ENCODE data around the gene TRIM31.
A peak's percentile ranks its signal among the peaks of the same experiment; 100 is the strongest.

Gene TRIM31

DNA sequence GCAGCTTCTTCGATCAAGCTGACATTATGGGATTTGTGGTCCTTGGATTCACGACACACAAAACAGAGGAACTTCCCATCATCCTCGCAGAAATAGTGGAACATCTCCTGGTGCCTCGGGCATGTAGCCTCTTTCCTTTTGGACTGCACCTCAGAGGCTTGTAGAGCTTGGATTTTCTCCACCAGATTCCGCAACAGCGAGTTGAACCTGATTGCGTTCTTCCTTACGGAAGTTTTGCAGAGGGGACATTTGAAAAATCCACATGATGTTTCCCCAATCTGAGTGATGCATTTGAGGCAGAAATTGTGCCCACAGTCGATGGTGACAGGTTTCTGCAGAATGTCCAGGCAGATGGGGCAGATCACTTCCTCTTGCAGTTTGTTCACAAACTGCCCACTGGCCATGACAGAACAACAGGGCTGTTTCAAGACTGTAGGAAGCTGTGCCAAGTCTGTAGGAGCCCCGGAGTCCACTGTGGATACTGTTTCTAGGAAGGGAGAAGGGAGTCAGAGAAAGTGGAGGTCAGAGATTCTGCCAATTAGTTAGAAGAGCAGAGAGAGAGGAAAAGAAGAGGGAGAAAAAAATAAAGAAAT is 392 bp downstream of the TRIM31 start:
- no peak for DNase-seq

DNA sequence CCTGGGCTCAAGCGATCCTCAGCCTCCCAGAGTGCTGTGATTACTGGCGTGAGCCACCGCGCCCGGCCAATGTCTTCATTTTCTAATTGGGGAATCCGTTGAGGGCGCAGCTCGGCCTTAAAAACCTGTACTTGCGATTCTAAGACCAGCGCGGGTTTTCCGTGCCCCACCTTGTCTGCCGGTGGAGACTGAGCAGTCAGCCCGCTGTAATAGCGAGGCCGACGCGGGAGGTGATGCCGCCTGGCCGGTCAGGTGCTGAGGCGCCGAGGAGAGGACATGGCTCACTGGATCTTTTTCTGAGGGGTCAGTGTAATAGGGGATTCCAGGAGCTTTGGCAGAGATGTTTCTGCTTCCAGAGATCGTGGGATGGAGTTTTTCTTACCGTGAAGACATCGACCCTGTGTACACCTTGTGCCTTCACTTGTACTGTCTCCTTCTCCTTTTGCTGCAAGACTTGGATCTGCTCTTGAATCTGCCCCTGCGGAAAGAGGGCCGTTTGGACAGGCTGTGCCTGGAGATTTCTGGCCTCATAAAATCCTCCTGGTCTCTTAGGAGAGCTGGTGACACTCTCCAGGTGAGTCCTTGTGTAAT is 1.5 kb downstream of the TRIM31 start:
- DNase-seq: no peak

DNA sequence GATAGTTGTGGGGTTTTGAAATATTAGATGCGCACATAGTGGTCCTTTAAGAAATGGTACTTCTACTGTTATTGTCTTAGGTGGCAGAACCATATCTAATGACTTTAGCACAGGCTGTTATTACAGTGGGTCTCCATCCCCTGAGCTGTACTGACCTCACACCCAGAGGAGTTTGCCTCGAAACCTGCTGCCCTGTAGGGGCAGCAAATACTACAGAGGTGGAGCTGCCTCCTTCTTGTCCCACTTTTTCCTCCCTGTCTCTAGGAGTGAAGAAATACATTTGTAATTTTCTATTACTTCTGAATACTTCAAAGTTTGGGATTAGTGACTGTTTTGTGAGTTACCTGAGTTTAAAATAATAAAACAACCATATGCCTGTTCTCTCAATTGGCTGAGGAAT is 8.2 kb downstream of the TRIM31 start:
- DNase-seq: no peak

DNA sequence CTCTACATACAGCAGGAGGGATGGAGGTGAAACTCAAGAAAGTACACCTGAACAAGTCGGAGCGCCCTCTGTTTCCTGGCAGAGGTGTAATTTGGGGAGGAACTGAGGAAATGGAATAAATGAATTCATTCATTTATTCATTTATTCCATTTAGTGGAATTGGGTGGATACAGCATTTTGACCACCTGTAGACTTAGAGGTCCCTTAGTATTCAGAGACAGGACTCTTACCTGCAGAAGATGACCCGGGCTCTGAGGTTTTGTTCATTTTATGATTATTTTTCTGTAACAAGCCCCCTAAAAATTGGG is 9.1 kb downstream of the TRIM31 start:
- DNase-seq: no peak

DNA sequence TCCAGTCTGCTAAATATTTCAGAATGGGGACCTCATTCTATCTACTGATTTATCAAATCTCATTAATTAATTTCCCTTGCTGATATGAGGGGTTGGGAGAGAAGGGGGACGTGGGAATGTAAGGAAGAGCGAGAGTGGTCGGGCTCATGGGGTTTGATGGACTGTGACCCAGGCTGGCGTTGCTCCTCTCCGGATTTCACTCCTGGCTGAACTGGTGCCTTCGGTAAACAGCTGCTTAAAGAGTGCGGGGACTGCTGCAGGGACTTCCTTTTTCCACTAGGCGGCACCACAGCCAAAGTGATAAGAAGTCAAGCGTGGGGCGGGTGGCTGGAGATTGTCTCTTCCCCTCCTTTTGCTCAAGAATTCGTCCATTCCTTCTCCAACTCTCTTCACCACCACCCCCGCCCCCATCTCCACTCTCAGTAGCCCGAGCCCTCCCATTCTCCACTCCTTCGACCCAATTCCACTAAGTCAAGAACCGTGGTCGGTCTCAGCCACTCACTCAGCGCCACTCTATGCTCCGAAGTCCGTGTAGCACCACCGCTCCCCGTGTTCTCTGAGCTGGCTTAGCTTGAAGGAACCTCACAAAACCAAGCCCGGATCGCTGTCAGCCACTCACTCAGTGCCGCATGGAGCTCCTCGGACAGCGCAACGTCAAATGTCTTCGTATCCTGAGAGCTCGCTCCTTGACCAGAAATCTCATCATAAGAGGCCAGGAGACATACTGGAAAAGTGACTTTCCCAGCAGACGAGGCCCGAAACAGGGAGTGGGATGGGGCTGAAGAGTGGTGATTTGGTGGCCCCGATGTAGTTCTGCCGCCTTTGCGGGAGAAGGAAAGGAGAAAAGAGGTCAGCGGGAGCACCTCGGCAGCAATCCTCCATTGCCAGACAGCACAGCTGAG is 9.7 kb downstream of the TRIM31 start:
- DNase-seq: peak; percentile 83

DNA sequence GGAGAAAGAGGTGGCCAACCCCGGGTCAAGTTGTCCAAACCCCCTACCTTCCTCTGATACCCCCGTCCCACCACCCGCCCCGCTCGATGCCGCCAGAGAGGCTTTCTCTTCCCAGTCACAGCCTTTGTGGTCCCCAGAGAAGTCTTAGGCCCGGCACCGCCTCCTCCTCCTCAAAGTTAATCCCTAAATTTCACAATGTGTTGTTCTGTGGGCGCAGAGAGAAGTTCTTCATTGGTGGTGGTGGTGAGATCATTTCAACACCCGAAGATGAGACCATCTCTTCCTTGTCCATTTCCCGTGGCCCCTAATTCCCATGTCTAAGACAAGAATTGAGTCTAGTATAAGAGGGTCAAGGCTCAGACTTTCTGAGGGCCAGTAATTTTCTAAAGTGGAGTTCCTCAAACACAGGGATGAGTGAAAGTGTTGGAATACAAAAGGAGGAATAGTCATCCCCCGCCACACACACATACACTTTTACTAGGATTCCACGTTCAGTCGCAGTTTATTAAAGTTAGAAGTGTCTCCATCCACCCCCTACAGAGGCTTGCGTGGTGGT is 10.4 kb downstream of the TRIM31 start:
- DNase-seq: no peak

DNA sequence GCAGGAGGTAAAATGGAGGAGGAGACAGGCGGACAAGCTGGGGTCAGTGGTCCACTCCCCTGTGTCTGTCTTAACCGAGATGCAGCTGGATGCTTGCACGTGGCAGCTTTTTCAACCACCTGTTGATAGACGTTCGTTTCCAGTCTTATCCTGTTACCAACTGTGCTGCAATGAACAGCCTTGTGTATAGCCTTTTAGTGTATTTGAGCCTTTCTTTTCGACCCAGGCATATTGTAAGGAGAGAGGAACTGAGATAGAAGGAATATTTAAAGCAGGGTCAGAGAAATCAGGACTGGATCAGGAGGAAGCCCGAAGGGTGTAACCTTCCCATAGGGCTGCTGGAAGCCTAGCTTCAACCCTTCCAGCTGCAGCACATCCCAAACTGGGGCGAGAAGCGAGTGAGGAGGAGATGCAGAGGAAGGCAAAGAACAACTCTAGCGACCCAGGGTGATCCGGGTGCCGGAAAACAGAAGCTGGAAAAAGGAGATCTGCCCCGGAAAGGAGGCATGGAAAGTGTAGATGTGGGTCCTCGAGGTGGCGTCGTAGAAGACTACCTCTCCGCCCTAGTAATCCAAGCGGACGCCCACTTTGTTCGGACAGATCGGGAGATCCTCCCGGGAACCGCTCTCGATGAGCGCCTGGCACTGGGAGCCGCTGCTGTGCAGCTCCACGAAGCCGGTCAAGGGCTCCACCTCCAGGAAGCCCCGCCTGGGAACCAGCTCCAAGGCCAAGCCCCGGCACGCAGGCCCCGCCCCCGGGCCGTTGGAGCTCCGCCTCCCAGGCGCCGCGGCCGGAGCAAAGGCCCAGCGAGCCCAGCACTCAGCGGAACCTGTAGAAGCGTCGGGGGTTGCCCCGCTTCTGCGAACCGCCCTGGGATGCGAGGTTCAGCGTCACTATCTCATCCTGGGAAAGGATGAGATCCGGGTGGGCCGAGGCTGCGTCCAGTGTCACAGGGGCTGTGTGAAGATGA is 11.2 kb downstream of the TRIM31 start:
- DNase-seq: peak; percentile 53

DNA sequence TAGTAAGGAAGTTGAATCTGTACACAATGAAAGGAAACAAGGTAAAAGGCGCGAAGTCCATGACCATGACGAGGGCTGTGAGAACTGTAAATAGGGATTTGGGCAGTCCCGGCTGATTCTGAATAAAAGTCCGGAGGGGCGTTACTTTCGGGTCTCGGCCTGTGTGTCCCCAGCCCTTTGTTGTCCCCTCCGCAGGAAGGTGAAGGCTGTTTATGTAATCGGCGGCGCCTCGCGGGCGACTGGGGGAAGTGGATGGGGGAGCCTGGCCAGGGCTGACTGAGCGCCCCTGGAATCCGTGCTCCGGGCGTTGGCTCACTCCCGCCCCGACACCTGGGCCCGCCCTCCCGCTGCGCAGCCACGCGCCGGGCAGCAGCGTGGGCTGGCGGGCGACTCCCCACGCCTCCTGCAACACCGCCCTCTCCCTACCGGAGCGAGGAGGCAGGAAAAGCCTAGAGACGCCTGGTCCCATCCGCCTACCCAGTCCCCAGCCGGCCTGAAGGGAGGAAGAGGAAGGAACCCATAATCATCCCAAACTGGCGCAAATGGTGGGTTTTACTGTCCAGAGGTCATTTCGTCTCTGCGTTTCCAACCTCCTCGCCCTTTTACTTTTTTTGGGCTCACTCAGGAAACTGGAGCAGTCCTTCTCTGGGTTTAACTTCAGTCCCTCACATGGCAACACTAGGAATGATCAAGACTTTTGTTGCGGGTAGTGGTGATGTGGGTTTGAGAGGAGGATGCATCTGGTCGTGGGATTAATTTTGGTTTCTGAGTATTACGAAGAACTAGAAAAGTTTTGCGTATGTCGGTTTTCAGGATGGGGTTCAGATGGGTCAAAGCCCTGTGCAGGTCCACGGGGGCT is 12.1 kb downstream of the TRIM31 start:
- DNase-seq: no peak

DNA sequence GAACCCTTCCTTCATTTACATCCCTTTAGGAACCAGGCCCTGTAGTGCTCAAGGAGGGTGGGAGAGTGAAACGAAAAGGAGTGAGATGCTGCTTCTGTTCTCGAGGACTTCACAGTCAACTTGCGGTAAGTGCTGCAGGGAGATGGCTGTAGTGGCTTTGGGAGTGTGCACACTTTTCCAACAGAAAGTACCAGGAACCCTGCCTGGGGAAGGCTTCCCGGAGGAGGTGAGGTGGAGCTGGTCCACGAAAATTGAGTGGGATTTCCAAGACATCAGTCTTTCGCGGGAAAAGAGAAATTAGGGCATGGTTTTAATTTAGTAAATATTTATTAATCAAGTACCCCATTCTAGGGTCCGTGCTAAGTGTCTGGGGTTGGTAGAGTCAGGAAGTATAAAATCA is 12.7 kb downstream of the TRIM31 start:
- DNase-seq: no peak

DNA sequence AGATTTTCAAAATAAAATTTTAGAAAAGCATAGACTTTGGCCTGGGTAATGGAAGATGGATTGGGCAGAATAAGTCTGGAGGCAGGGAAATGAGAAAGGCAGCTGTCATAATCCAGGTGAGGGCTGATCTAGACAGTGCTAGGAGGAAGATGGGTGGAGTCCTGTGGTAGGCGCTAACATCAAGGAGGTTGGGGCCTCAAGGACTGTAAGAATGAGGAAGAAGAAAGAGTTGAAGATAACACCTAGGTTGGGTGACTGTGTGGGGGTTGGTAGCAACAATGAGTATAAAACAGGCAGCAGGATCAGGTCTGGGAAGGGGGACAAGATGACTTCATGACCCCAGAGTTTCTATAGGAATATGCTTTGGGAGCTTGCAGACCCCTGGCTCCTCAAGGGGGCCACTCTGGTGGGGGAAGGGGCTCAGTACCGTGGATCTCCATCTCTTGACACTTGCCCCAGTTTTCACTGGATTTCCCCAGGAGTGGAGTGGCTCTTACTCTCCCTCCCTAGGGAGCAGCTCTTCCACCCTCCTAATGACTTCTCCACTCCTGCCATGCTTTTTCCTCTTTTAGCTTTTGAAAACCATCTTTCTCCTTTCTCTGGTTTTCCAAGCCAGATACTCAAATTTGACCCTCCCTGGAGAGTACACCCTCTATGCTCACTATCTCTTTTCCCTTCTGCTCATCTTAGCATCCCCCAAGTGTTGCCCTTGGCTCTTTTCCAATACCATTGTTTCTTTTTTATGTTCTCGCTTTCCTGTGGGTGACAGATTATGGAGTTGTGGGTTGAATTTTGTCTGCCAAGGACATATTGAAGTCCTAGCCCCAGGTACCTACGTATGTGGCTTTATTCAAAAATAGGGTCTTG is 14.8 kb downstream of the TRIM31 start:
- no peak for DNase-seq

DNA sequence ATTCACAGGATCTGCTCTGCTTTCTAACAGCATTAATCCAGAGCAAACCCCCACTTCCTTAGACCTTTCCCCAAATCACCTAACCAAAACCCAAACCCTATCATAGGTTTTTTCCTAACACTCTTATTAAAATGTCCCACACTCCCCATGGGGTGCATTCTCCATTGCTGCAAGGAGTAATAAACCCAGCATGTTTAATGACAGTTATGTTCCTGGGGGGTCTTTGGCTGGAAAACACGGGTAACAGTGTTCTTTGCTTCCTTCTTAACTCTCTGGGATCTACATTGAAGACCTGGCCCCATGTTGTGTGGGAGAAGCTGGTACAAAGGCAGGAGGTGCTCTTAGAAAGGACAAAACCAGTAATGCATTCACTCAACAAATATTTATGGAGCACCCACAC is 16.1 kb downstream of the TRIM31 start:
- no peak for DNase-seq

DNA sequence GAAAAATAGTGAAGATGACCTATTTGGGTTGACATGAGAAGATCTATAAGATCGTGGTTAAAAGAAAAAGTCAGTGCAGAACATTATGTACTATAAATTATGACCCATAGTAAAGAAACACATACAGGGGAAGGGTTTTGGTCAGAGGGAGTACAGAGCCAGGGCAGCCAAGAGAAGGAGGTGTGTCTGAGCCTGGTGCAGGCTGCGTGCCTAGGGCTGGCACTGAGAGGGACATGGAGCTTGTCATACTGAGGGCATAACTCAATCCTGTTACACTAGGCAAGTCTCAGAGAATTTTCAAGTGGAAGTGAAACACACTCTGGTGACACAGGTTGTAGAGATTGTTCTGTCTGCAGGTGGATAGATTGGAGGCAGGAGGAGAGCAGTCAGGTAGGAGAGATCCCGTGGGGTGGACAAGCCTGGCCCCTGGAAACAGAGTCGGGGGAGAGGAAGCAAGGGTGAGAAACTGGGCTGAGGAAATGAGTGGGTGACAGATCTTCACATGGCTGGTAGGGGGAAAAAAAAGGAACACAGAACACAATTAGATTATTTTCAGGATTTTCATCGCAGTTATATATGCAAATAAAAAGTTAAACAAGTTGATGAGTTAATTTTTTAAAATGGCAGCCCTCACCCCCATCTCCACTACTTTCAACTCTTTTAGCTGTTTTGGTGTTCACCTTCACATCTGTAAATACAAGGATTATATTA is 18.8 kb downstream of the TRIM31 start:
- DNase-seq: no peak

DNA sequence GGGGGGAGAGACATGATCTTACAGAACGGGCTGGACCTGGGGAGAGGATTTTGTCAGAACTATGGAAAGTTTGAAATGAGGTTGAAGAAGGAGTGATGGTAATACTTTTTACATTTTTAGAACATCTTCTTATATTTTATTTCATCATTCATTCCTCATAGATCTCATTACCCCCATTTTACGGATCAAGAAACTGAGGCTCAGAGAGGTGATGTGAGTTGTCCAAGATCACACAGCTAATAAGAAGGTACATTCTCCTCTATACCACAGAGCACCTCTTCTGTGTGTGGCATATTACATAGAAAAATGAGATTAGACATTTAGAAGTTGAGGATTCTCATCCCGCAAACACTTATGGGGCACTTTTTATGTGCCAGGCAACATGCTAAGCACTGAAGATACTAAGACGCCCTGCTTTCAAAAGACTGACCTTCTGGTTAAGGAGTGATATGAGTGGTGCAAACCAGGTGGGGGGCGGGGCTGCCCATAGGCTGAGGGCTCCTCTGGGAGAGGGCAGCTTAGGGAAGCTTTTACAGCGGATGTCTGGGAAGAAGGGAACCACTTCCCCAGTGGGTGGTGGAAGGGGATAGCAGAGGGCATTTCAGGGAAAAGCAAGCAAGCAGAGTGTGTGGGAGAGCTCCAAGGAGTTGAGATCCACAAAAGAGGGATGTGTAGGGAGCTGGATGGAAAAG is 19.9 kb downstream of the TRIM31 start:
- no peak for DNase-seq

DNA sequence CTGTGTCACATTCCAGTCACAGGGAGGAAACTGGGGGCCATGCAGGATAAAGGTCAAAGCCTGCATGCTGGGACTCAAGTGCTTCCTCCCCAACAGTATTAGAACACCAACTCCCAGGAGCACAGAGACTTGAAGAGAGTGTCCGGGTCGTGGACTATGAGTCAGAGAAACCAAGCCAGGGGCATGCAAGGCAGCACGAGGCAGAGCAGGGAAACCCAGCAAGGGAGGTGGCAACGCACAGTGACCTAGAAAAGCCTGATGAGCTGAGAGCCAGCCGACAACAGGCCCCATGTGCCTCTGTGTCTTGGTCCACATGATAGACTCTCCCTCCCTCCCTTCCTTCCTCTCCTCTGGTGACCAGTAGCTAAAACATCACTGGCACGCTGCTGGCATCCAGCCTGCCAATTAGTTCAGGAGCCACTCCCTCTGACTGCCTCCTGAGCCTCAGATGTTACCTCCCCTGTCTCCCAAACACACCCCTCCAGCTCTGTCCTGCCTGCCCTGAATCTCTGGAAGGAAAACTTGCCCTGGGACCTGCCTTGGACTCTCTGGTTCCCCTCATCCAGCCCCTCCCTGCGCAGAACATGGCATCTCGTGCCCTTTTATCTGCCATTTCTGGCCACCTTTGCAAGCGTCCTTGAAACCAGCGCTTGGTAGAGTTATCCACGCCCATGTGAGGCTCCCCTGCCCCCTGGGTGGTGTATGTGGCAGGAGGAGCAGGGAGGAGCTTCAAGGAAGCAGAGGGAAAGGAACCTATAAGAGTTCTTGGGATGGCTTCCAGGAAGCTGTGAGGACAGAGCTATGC is 21.1 kb downstream of the TRIM31 start:
- no peak for DNase-seq

DNA sequence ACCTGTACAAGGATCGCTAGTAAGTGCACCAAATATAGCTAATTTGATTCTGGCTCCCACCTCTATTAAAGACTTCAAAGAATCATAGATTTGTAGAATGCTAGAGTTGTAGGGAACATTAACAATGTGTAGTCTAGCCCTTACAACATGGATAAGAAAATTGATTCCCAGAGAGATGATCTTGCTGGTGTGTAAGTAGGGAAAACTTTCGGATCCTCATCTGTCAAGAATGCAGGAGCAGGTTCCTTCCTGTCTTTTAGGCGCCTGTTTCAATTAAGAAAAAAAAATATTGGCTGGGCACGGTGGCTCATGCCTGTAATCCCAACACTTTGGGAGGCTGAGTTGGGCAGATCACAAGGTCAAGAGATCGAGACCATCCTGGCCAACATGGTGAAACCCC is 25.0 kb downstream of the TRIM31 start:
- DNase-seq: no peak

DNA sequence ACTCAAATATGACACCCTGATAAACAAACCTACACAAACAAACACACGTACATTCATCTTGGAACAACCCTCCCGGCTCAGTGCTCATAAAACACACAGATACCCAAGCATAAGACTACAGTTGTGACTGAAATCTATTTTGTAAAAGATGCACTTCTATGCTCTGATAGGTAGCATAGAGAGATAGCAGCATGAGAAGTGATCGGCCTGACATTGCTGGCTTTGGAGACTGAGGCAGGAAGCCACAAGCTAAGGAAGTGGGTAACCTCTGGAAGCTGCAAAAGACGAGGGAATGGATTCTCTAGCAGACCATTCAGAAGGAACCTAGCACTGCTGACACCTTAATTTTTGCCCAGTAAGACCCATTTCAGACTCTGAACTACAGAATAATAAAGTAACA is 35.7 kb downstream of the TRIM31 start:
- no peak for DNase-seq

DNA sequence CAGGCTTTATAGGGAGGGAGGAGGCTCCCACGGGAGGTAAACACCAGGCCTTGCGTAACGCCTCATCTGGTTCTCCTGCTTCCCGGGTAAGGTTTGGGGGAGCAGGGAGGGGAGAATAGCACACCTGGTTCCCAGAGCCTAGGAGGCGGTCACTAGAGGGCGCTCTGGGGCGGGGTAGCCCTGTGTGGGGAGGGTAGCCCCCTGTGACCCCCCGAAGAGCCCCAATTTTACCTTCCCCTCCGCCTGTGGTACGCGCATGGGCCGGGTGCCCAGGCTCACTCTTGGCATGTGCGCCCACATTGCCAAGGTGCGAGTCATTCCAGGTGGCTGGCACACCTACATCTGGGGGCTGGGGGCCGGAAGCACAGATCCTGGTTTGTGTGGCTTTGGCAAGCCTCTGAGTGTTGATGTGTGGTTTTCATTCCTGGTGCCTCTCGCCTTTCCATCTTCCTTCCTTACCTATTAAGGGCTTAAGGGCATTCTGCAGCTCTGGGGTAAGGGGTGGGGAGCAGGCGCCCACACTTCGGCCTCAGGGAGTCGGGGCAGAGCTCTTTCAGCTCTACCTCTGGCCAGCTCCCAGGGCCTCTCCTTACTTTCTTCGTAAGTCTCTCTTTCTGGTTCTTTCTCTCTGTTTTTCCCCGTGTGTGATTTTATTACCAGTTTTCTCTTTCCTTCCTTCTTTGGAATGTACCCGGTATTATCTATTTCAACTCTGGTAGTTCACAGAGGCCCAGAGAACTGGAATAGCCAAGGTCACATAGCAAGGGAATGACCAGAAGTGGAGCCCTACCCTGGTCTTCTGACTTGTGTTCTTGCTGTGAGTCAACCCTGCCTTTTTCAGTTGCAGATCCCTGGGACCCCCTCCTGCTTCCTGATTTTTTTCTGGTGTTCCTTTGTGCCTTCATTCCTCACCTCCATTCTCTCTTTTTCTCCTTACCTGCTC is 36.8 kb downstream of the TRIM31 start:
- DNase-seq: no peak

All from NCI-H2227 treated with DMSO at 0.1 percent for 48 hours (cell line).